ENCODE results near the gene PDIA4.
"Not testable (repeated sequence)": the region's sequence is repeated elsewhere in the genome, so short reads cannot be mapped to it uniquely, and the experiment has no call there.

Gene PDIA4

GRCh38 chr7:149003560-149004305 lies 24.6 kb downstream of the PDIA4 start:
- DNase-seq (ENCODE audit: low read depth in 2 of 3, low spot score in 2 of 3): no peak

GRCh38 chr7:149003018-149003417 lies 25.3 kb downstream of the PDIA4 start:
- no peak for DNase-seq (ENCODE audit: low read depth in 2 of 3, low spot score in 2 of 3)

- no peak for DNase-seq (ENCODE audit: low read depth in 2 of 3, low spot score in 2 of 3)
These were observed 25.7 kb downstream of the PDIA4 start for GRCh38 chr7:149002604-149003003.

GRCh38 chr7:149001427-149002068 lies 26.8 kb downstream of the PDIA4 start:
- no peak for DNase-seq (ENCODE audit: low read depth in 2 of 3, low spot score in 2 of 3)

- DNase-seq (ENCODE audit: low read depth in 2 of 3, low spot score in 2 of 3): no peak
These were observed 27.3 kb downstream of the PDIA4 start for GRCh38 chr7:149000961-149001360.

- no peak for DNase-seq (ENCODE audit: low read depth in 2 of 3, low spot score in 2 of 3)
These were observed 29.1 kb downstream of the PDIA4 start for GRCh38 chr7:148999192-148999591.

GRCh38 chr7:148997497-148997896 lies 30.8 kb downstream of the PDIA4 start:
- DNase-seq (ENCODE audit: low read depth in 2 of 3, low spot score in 2 of 3): no peak

- DNase-seq (ENCODE audit: low read depth in 2 of 3, low spot score in 2 of 3): no peak
These were observed 33.7 kb downstream of the PDIA4 start for GRCh38 chr7:148994576-148994975.

GRCh38 chr7:148993193-148993592 lies 35.1 kb downstream of the PDIA4 start:
- no peak for DNase-seq (ENCODE audit: low read depth in 2 of 3, low spot score in 2 of 3)

- no peak for DNase-seq (ENCODE audit: low read depth in 2 of 3, low spot score in 2 of 3)
These were observed 36.8 kb downstream of the PDIA4 start for GRCh38 chr7:148991536-148991935.

- DNase-seq (ENCODE audit: low read depth in 2 of 3, low spot score in 2 of 3): no peak
These were observed 40.4 kb downstream of the PDIA4 start for GRCh38 chr7:148987751-148988512.

GRCh38 chr7:148987010-148987750 lies 41.1 kb downstream of the PDIA4 start:
- peak in 2 of 3 experiments; percentile 46 to 52 for DNase-seq (ENCODE audit: low read depth in 2 of 3, low spot score in 2 of 3)

GRCh38 chr7:148986742-148987009 lies 41.6 kb downstream of the PDIA4 start:
- no peak for DNase-seq (ENCODE audit: low read depth in 2 of 3, low spot score in 2 of 3)

- DNase-seq (ENCODE audit: low read depth in 2 of 3, low spot score in 2 of 3): peak in 2 of 3 experiments; percentile 69 to 71
These were observed 44.8 kb downstream of the PDIA4 start for GRCh38 chr7:148983200-148984146.

- DNase-seq (ENCODE audit: low read depth in 2 of 3, low spot score in 2 of 3): no peak
These were observed 45.6 kb downstream of the PDIA4 start for GRCh38 chr7:148982654-148983199.

- no peak for DNase-seq (ENCODE audit: low read depth in 2 of 3, low spot score in 2 of 3)
These were observed 48.5 kb downstream of the PDIA4 start for GRCh38 chr7:148979827-148980226.

- DNase-seq (ENCODE audit: low read depth in 2 of 3, low spot score in 2 of 3): not testable (repeated sequence)
These were observed 49.2 kb downstream of the PDIA4 start for GRCh38 chr7:148979072-148979471.

GRCh38 chr7:148978091-148978490 lies 50.2 kb downstream of the PDIA4 start:
- DNase-seq (ENCODE audit: low read depth in 2 of 3, low spot score in 2 of 3): no peak

GRCh38 chr7:148975896-148976295 lies 52.4 kb downstream of the PDIA4 start:
- DNase-seq (ENCODE audit: low read depth in 2 of 3, low spot score in 2 of 3): no peak

- no peak for DNase-seq (ENCODE audit: low read depth in 2 of 3, low spot score in 2 of 3)
These were observed 55.0 kb downstream of the PDIA4 start for GRCh38 chr7:148973256-148973655.

Measured in activated CD8-positive, alpha-beta memory T cell treated with anti-CD3 and anti-CD28 coated beads for 48 hours (primary cell).